Amniotic stem cell (primary cell): ENCODE data around the gene ITGB8.

ENCODE experiments used
- DNase-seq: peaks from one replicate; lab custom pipeline; 2025; lab: John Stamatoyannopoulos, UW

The ITGB8 gene

DNA sequence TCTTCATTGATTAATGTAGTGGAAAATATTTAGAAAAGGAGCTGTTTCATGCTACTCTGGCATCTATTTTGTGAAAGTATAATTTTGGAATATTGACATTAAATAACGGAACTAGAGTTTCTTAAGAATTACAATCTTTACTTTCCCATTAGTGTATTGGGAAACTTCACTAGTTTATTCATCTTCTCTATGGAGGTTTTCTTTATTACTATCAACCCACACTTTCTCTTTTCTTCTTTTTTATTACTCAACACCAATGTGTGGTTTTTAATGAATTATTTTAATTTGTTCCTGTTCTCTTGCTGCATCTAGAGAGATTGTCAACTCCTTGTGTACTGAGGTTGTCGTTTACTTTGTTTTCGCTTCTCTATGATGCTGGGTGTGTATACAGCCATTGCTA, 20.4 kb upstream of the ITGB8 start:
- DNase-seq, result no peak

- DNase-seq, result peak; percentile 38
Measured at GRCh38 chr7:20310963-20311742, 19.5 kb upstream of the ITGB8 start.

- no peak for DNase-seq
Measured at GRCh38 chr7:20311743-20312042, 19.0 kb upstream of the ITGB8 start.

DNA sequence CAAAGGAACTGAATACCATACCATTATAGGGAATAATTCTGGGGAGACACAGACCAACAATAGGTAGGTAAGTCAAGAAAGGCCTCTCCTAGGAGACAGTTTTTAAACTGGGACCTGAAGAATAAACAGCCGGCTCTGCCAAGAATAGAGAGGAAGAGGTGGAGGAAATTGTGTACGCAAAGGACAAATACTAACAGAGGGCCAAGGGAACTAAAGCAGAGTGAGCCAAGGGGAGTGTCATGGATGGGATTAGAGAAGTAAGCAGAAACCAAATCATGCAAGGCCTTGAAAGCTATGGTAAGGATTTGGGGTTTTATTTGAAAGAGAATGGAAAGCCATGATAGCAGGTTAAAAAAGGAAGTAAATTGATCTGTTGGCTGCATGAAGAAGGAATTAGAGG, 18.1 kb upstream of the ITGB8 start:
- DNase-seq, result no peak

DNA sequence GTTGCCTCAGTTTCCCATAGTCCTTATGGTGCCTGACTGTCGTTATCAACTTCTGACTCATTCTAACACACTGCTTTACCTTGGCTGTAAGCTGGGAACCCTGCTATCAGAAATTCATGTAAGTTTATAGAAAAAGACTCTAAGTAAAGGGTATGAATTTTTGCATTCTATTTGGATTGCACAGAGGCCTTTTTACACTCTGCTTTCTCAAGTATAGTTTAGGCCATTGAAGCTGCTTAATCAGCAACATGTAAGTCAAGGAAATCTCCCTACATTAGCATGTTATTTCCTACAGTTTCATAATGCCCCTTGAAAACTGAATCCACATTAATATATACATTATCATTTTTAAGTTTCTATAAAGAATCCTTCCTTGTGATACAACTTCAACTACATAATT, 17.1 kb upstream of the ITGB8 start:
- no peak for DNase-seq

DNA sequence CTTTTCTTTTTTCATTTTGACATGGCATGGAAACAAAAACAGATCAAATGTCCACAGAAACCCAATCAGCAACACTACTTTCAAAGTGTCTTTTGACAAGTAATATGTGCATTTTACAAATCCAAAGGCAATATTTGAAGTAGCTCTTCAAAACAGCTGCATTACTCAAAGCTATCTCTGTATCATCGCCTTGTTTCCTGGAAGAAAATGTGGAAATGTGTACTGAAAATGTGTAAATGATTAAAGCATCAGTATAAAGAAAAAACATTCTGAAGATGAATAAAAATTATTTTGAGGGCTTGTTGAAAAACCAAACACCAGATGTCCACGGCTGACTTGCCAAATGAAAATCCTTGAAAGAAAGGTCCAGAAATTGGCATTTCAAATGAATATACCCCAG, 16.5 kb upstream of the ITGB8 start:
- no peak for DNase-seq

DNA sequence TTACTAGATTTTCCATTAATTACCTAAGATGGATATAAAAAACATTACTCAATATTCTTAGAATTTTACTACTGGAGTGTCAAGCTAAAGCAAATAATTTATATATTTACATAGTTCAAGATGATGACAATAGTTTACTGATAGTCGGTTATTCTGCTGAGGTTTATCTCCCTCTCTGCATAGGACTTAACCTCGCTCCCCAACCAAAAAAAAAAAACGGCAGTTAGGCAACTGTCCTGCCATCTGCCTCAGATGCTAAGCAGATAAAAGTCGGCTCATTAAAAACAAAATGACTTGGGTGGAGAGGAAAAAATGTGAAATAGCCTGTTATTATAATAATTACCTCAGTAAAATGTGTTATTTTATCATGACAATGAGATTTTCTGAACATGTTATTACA, 14.0 kb upstream of the ITGB8 start:
- DNase-seq, result no peak

DNA sequence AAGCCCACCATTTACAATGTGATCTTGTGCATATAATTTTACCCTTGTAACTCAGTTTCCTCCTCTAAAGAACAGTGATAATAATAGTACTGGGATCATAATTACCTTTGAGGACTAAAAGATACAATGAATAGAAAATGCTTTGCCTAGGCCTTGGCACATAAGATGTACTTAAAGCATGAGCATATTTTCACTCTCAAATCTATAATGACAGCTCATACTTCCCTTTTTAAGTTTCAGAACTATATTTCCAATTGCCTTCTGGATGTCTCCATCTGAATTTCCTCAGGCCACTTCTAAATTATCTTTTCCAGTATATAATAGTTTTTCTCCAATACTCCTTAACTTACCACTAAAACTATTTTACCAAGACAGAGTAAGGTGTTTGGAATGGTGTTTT, 13.3 kb upstream of the ITGB8 start:
- DNase-seq, result no peak

DNA sequence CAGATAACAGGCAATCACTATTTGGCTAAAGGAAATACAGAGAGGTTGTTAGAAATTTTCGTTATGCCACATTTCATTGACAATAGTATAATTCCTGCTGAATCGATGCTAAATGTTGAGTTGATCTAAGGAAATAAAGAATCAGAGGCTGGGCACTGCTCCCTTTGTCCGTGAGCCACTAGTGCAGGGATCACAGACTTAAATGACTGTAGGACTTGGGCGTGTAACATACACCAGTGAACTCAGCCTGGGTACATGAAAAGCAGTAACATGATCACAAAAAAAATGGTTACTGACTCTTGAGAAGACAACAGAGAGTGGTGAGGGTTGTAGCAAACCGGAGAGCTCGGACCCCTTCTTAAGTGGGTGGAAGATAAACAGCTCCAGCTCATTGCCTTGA, 11.8 kb upstream of the ITGB8 start:
- no peak for DNase-seq

DNA sequence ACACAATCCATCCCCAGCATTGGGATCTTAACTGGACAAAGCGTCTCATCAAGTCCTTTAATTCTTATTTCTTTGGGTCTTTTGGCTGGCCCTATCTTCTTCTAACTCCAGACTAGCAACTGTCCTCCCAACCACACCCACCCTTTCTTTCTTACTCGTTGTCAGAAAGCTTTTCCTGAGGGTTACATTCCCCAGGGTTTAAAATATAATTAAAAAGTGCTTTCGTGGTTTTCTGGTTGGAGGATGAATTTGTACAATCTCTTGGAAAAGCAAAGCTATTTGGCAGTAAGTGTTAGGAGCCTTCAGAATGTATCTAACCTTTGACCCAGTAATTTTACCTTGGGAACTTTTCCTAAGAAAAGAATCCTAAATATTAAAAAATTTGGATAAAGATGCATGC, 10.4 kb upstream of the ITGB8 start:
- no peak for DNase-seq

DNA sequence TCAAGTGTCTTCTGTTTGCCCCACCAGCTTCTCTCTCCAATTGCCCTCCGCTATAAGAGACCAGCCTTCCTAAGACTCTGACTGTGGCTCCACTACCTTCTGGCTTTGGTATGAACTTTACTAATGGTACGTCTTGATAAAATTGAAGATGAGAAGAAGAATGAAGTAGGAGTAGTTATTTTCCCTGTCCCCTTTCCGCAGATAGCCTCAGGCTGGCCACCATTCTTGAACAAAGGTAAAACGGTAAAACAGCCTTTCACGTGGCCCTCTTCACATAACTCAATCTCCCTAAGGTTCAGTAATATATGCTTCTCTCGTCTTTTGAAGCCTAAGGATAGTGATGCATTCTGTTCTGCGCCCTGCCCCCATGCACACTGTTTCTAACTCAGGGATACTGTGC, 9.9 kb upstream of the ITGB8 start:
- DNase-seq, result no peak

- DNase-seq, result no peak
Measured at GRCh38 chr7:20323595-20323994, 7.1 kb upstream of the ITGB8 start.

GRCh38 chr7:20326342-20326741, 4.4 kb upstream of the ITGB8 start:
- DNase-seq, result no peak

DNA sequence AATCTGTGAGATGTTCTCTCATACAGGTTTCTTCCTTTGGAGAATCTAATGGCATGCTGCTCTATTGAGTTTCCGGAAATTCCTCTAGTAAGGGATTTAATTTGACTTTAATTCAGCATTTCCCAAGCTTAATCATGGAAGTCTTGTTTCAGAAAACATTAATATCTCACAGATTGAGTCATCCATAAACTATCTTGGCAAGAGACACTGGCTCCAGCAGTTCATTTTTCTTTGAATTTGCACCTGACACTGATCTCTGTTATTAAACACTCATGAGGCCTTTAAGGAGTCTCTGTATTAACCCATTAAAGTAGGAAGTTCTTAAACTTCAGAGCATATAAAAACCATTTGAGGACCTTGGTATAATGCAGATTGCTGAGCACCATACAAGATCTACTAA, 3.6 kb upstream of the ITGB8 start:
- DNase-seq, result no peak

- no peak for DNase-seq
Measured at GRCh38 chr7:20328027-20328426, 2.7 kb upstream of the ITGB8 start.

- no peak for DNase-seq
Measured at GRCh38 chr7:20328692-20329091, 2.0 kb upstream of the ITGB8 start.

DNA sequence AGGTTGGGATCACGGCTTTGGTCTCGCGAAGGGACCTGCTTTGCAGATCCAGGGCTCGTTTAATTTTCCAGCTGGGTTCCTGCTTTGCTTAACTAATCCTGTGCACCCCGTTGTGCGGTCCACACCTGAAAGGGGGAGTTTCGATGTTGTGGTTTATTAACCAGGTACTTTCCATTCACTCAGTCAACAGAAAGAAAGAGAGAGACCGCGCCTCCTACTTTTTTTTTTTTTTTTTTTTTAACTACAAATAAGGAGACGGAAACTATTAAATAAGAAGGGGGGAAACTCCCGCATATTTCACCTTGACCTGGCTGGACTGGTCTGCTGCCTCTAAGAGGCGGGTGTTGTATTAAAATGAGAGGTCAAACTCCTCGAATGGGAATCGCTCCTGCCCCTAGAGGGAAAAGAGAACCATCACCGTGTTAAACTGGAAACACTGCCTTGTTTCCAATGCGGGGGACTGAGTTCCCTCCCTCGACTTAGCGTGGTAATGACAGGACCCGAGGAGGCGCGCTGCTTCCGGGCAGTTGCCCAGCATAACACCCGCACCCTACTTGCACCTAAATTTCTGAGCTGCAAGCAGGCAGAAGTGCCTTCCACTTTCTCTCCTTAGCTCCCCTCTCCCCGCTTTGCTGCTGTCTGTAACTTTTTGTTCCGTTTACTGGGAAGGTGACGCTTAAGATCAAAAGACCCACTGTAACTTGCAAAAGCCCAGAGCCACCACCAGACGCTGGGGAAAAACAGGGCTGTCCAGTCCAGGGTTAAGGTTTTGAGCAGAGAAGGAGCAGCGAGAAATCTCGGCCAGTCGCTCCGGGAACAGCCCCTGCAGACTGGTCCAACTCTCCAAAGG, 1.1 kb upstream of the ITGB8 start:
- no peak for DNase-seq

DNA sequence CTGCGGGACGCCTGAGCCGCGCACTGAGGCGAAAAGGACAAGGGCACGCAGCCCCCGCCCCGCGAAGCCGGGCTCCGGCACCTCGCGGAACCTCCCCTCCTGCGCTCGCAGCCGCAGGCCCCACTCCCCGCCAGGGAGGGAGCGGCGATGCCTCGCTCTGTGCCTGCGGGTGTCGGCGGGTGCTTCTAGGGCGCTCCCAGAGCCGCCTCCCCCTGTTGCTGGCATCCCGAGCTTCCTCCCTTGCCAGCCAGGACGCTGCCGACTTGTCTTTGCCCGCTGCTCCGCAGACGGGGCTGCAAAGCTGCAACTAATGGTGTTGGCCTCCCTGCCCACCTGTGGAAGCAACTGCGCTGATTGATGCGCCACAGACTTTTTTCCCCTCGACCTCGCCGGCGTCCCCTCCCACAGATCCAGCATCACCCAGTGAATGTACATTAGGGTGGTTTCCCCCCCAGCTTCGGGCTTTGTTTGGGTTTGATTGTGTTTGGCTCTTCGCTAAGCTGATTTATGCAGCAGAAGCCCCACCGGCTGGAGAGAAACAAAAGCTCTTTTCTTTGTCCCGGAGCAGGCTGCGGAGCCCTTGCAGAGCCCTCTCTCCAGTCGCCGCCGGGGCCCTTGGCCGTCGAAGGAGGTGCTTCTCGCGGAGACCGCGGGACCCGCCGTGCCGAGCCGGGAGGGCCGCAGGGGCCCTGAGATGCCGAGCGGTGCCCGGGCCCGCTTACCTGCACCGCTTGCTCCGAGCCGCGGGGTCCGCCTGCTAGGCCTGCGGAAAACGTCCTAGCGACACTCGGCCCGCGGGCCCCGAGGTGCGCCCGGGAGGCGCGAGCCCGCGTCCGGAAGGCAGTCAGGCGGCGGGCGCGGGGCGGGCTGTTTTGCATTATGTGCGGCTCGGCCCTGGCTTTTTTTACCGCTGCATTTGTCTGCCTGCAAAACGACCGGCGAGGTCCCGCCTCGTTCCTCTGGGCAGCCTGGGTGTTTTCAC, 519 bp downstream of the ITGB8 start:
- DNase-seq, result no peak

GRCh38 chr7:20331910-20332813, 1.5 kb downstream of the ITGB8 start:
- DNase-seq, result no peak

DNA sequence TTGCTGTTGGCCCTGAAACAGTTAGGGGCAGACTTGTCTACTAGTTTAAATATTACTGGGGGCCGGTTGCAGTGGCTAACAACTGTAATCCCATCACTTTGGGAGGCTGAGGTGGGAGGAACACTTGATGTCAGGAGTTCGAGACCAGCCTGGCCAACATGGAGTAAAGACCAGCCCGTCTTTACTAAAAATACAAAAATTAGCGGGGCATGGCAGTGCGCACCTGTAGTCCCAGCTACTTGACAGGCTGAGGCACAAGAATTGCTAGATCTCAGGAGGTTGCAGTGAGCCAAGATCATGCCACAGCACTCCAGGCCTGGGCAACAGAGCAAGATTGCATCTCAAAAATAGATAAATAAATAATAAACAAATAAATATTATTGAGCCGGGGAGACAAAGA, 7.6 kb downstream of the ITGB8 start:
- DNase-seq, result no peak

GRCh38 chr7:20340839-20341238, 10.1 kb downstream of the ITGB8 start:
- DNase-seq, result no peak
